Measurements from ENCODE around the gene GPR161. TPM values are rescaled to one million over a fixed set of nuclear protein-coding genes. Genes with fewer than 3 reads are reported as not detected.

The GPR161 gene
- total RNA-seq, 4 donors from 2014 or later = 2.7 to 9.0 (median 6.6) TPM

GRCh38 chr1:168087696-168088095, 49.0 kb downstream of the GPR161 start:
- Histone ChIP-seq H3K36me3 (peaks cover 0 to 44% (median 0%) of the 10 kb centered on the region in 3 donors), H3K4me3 (no peak overlapping the region), H3K27me3 (no peaks in the 10 kb centered on the region), H3K27ac (no peak overlapping the region), H3K9me3 (no peaks in the 10 kb centered on the region), H3K4me1 (peaks cover 0 to 31% (median 7%) of the 10 kb centered on the region in 4 donors)
- WGBS, 2 donors = 88 to 89% methylated on average over 10 of the region's 10 CpGs
- TF ChIP-seq EP300 (IDR thresholded peaks at IDR 0.05) (no peak), CTCF (IDR thresholded peaks at IDR 0.05) (no peak), POLR2A (IDR thresholded peaks at IDR 0.05) (no peak)
- no peak for DNase-seq (ENCODE audit: low spot score in 2 of 2)

GRCh38 chr1:168086438-168086837, 50.3 kb downstream of the GPR161 start:
- Histone ChIP-seq H3K9me3 (no peaks in the 10 kb centered on the region), H3K4me1 (peaks cover 0 to 41% (median 10%) of the 10 kb centered on the region in 4 donors), H3K27me3 (no peaks in the 10 kb centered on the region), H3K36me3 (peaks cover 0 to 44% (median 0%) of the 10 kb centered on the region in 3 donors), H3K4me3 (no peak overlapping the region), H3K27ac (peak overlapping the region in 2 of 4 donors; percentile 61 to 72)
- 49 to 56% methylated on average over 2 of the region's 2 CpGs for WGBS, 2 donors
- TF ChIP-seq EP300 (IDR thresholded peaks at IDR 0.05) (no peak), POLR2A (IDR thresholded peaks at IDR 0.05) (no peak), CTCF (IDR thresholded peaks at IDR 0.05) (no peak)
- DNase-seq (ENCODE audit: low spot score in 2 of 2) = no peak

GRCh38 chr1:168085401-168085872, 51.3 kb downstream of the GPR161 start:
- peak; percentile 40 to 42 for DNase-seq (ENCODE audit: low spot score in 2 of 2)
- H3K27ac ChIP-seq = peak overlapping the region in 3 of 4 donors; percentile 32 to 72 (median 61)
- H3K4me1 ChIP-seq = peaks cover 0 to 41% (median 10%) of the 10 kb centered on the region in 4 donors
- no peaks in the 10 kb centered on the region for H3K27me3 ChIP-seq
- peaks cover 0 to 38% (median 0%) of the 10 kb centered on the region in 3 donors for H3K36me3 ChIP-seq
- WGBS, 2 donors = 52 to 68% methylated on average over 11 to 16 of the region's 16 CpGs
- H3K9me3 ChIP-seq = no peaks in the 10 kb centered on the region
- H3K4me3 ChIP-seq = no peak overlapping the region
- TF ChIP-seq CTCF (IDR thresholded peaks at IDR 0.05) (no peak), POLR2A (IDR thresholded peaks at IDR 0.05) (no peak), EP300 (IDR thresholded peaks at IDR 0.05) (peak in 1 of 2 donors; percentile 62)

- Histone ChIP-seq H3K4me3 (no peak overlapping the region), H3K4me1 (peaks cover 0 to 41% (median 10%) of the 10 kb centered on the region in 4 donors), H3K27ac (peak overlapping the region in 3 of 4 donors; percentile 32 to 72 (median 61)), H3K36me3 (peaks cover 0 to 30% (median 0%) of the 10 kb centered on the region in 3 donors), H3K9me3 (no peaks in the 10 kb centered on the region), H3K27me3 (no peaks in the 10 kb centered on the region)
- DNase-seq (ENCODE audit: low spot score in 2 of 2) = peak; percentile 34 to 40
- WGBS, 2 donors = 32 to 37% methylated on average over 13 of the region's 13 CpGs
- no peak for TF ChIP-seq EP300 (IDR thresholded peaks at IDR 0.05)
- TF ChIP-seq POLR2A (IDR thresholded peaks at IDR 0.05) = no peak
- peak; percentile 64 to 77 (median 74) for TF ChIP-seq CTCF (IDR thresholded peaks at IDR 0.05)
These were observed 52.1 kb downstream of the GPR161 start for GRCh38 chr1:168084396-168085231.

Data from tibial nerve (tissue), 4 donors.